ENCODE data around the gene EPS8L2.

The EPS8L2 gene

DNA sequence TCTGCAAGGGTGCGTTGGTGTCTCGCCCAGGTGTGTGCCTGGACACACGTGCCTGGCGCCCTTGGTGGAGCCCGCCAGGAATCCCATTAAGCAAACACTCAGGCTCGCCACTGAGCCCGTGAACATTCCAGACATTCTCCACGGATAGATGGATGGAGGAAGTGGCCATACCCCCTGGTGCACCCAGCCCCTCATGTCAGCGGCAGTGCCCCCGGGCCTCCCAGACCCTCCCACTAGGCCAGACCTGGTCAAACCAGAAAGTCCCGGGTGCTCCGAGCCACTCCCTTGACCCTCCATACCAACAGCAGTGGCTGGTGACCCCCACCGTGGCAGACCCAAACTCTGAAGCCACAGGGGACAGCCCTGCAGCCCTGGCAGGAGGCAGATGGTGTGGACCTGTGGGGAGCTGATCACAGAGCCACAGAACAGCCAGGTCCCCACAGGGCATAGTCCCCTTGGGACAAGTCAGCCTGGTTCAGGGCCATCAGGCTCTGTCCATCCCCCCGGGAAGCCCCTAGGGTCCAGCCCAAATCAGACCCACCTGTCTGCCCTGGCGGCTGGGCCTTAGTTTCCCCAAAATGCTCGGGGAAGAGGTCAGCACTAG, 1.9 kb downstream of the EPS8L2 start:
- Mint-ChIP-seq H3K36me3 (no peaks in the 10 kb centered on the region), H3K9me3 (no peaks in the 10 kb centered on the region), H3K4me1 (peaks cover 18% of the 10 kb centered on the region), H3K27ac (no peak overlapping the region), H3K4me3 (no peak overlapping the region)
- DNase-seq (ENCODE audit: low spot score in 2 of 2), result no peak
- ATAC-seq, result peak; percentile 6

DNA sequence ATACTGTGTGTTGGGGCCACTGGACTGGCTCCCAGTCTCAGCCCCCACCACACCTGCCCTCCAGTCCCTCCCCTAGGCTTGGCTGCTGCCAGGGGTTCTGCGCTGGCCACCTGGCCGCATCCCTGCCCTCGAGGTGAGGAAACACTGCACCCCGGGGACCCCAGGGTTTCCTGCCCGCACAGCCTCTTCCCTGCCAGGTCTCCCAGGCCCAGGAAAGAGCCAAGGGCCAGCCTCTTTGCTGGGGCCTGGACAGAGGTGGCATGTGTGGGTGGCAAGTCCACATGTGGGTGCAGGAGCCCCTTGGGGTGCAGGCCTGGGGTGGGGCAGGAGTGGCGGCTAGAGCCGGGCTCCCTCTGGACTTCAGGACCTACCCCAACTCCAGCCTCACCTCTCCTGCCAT, 2.5 kb downstream of the EPS8L2 start:
- no peaks in the 10 kb centered on the region for H3K36me3 Mint-ChIP-seq
- DNase-seq (ENCODE audit: low spot score in 2 of 2), result no peak
- ATAC-seq, result no peak
- H3K4me3 Mint-ChIP-seq, result no peak overlapping the region
- H3K4me1 Mint-ChIP-seq, result peaks cover 18% of the 10 kb centered on the region
- H3K27ac Mint-ChIP-seq, result no peak overlapping the region
- no peaks in the 10 kb centered on the region for H3K9me3 Mint-ChIP-seq

DNA sequence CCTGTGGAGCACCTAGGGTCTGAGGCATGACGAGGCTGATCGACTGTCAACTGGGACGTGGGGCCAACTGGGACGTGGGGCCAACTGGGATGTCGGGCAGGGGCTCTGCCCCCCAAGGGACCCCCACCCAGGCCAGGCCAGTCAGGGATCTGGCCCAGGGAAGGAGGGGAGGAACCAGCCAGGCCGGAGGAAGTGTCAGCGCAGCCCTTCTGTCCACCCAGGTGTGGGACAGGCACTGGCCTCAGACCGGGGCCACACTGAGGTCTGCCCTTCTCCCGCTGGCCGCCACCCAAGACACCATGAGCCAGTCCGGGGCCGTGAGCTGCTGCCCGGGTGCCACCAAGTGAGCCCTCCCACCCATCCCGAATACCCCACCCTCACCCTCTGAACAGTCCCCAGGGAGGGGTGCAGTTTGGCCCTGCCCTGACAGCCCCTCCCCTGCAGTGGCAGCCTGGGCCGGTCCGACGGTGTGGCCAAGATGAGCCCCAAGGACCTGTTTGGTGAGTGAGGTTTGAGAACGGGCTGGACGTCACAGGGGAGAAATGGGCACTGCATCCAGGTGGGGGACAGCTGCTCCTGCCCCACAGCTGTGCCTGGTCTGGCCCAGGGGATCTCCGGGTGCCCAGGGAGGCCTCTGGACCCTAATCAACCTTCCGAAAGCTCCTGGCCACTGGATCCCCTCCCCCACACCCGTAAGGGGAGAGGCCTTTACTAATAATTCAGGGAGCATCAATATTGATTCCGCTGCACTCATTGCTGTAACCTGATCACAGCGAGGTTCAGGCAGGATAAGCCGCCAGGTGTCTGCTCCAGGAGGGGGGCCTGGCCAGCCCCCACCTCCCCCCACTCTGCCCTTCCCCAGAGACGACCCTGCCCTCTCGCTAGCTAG, 3.3 kb downstream of the EPS8L2 start:
- ATAC-seq (no peak), DNase-seq (ENCODE audit: low spot score in 2 of 2) (no peak)
- H3K4me3 Mint-ChIP-seq, result no peak overlapping the region
- H3K36me3 Mint-ChIP-seq, result no peaks in the 10 kb centered on the region
- peaks cover 18% of the 10 kb centered on the region for H3K4me1 Mint-ChIP-seq
- H3K9me3 Mint-ChIP-seq, result no peaks in the 10 kb centered on the region
- no peak overlapping the region for H3K27ac Mint-ChIP-seq

DNA sequence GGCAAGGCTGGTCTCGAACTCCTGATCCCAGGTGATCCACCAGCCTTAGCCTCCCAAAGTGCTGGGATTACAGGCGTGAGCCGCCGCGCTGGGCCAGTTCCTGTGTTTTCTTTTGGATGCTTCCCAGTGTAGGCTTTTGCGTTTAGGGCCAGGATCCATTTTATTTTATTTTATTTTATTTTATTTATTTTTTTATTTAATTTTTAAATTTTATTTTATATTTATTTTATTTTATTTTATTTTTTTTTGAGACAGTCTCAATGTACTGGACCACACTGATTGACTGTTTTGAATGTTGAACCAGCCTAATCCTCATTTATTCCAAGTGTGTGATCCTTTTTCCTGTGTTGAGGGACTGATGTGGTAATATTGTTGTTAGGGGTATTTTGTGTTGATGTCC, 8.4 kb downstream of the EPS8L2 start:
- Mint-ChIP-seq H3K36me3 (no peaks in the 10 kb centered on the region), H3K4me3 (no peak overlapping the region), H3K4me1 (peaks cover 14% of the 10 kb centered on the region), H3K9me3 (no peaks in the 10 kb centered on the region), H3K27ac (no peak overlapping the region)
- DNase-seq (ENCODE audit: low spot score in 2 of 2), result no peak
- no peak for ATAC-seq

DNA sequence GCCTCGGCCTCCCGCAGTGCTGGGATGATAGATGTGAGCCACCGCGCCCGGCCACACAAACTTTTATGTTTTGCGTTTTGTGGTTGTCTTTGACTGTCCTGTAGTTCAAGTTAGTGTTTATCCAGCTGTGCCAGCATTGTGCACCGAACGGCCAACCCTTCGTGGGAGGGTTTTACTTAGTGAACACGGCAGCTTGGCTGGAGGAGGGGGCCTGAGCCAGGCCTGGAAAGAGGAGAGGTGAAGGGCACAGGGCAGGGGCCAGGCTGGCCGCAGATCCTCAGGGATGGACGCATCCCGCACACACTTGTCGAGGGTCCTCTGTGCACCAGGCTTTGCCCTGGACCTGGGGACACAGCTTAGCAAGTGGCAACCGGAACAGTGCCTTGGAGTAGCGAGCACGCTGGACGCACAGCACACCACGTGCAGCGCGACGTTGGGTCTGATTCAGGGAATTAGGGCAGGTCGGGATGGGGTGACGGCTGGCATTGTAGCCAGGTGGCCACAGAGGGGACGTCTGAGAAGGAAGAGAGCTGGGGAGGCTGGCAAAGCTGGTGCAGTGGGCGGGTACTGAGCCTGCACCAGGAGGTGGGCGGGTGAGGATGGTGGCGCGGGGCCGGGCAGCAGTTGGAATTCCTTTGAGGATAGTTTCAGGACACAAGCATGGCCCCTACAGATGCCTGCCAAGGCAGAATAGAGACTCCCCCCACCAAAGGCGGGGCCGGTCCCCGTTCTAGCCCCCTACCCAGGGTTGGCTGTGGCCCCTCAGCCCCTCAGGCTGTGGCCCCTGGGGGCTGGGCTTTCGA, 13.4 kb downstream of the EPS8L2 start:
- Mint-ChIP-seq H3K36me3 (peaks cover 5% of the 10 kb centered on the region), H3K9me3 (no peaks in the 10 kb centered on the region), H3K4me1 (peaks cover 14% of the 10 kb centered on the region), H3K27ac (no peak overlapping the region), H3K4me3 (peak overlapping the region; percentile 61)
- ATAC-seq (no peak), DNase-seq (ENCODE audit: low spot score in 2 of 2) (no peak)

DNA sequence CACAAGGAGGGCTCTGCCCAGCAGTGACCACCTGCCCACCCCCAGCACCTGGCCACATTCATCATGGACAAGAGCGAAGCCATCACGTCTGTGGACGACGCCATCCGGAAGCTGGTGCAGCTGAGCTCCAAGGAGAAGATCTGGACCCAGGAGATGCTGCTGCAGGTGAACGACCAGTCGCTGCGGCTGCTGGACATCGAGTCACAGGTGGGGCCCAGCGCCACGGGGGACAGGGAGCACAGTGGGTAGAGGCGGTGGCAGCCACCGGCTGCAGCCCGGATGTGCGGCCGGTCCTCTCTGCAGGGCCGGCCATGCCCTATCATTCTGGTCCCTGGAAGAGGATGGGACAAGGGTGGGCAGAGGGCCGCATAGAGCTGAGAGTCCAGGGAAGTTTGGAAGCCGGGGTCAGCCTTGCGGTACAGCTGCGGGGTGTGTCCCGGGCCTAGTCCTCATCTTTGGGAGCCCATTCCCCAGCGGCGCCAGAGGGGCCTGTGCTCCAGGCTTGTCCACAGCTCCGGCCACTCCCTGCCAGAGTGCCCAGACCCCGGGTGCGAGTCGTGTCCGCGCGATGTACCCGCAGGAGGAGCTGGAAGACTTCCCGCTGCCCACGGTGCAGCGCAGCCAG, 14.1 kb downstream of the EPS8L2 start:
- DNase-seq (ENCODE audit: low spot score in 2 of 2) (no peak), ATAC-seq (no peak)
- Mint-ChIP-seq H3K27ac (no peak overlapping the region), H3K36me3 (peaks cover 5% of the 10 kb centered on the region), H3K4me1 (peaks cover 18% of the 10 kb centered on the region), H3K4me3 (peak overlapping the region; percentile 61), H3K9me3 (no peaks in the 10 kb centered on the region)

DNA sequence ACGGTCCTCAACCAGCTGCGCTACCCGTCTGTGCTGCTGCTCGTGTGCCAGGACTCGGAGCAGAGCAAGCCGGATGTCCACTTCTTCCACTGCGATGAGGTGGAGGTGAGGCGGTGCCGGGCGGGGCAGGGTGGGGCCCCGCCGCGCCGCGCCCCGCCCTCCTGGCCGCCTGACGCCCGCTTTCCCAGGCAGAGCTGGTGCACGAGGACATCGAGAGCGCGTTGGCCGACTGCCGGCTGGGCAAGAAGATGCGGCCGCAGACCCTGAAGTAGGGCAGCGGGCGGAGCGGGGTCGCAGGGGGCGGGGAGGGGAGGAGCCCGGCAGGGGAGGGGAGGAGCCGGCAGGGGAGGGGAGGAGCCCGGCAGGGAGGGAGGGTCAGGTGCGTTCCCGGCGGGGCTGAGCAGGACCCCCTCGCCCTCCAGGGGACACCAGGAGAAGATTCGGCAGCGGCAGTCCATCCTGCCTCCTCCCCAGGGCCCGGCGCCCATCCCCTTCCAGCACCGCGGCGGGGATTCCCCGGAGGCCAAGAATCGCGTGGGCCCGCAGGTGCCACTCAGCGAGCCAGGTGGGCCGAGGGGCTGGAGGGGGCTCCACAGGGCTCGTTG, 14.7 kb downstream of the EPS8L2 start:
- peaks cover 18% of the 10 kb centered on the region for H3K4me1 Mint-ChIP-seq
- H3K27ac Mint-ChIP-seq, result no peak overlapping the region
- H3K4me3 Mint-ChIP-seq, result peak overlapping the region; percentile 61
- no peaks in the 10 kb centered on the region for H3K9me3 Mint-ChIP-seq
- ATAC-seq (peak; percentile 79), DNase-seq (ENCODE audit: low spot score in 2 of 2) (peak; percentile 67 to 71)
- H3K36me3 Mint-ChIP-seq, result peaks cover 5% of the 10 kb centered on the region

DNA sequence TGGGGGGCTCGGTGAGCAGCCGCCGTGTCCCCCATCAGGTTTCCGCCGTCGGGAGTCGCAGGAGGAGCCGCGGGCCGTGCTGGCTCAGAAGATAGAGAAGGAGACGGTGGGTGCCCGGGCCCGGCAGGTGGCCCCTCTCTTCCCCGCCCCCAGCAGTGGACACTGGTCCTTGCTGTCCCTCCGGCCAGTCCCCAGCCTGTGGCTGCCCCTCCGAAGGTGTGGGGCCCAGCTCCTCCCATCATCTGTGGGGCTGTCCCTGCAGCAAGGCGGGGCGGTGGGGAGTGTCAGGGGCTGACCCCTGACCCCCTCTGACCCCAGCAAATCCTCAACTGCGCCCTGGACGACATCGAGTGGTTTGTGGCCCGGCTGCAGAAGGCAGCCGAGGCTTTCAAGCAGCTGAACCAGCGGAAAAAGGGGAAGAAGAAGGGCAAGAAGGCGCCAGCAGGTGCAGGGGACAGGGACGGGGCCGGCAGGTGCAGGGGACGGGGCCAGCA, 15.3 kb downstream of the EPS8L2 start:
- Mint-ChIP-seq H3K4me1 (peaks cover 18% of the 10 kb centered on the region), H3K36me3 (peaks cover 5% of the 10 kb centered on the region), H3K4me3 (peak overlapping the region; percentile 61), H3K9me3 (no peaks in the 10 kb centered on the region), H3K27ac (no peak overlapping the region)
- no peak for ATAC-seq
- DNase-seq (ENCODE audit: low spot score in 2 of 2), result no peak

DNA sequence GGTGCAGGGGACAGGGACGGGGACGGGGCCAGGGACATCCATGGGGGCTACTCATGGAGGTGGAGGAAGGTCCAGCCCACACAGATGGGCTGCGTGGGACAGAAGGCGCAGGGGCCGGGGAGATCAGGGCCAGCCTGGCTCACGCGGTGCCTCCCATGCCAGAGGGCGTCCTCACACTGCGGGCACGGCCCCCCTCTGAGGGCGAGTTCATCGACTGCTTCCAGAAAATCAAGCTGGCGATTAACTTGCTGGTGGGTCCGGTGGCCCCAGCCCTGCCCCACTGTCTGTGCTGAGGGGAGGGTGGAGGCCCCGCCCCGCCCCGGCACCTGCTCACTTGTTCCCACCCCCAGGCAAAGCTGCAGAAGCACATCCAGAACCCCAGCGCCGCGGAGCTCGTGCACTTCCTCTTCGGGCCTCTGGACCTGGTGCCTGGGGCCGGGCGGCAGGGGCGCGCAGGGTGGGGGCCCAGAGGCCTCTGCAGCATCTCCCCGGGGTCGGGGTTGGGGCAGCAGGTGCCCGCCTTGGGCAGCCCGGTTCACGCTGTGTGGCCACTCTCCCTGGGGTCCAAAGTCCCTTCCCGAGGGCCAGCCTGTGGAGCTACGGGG, 15.8 kb downstream of the EPS8L2 start:
- peaks cover 22% of the 10 kb centered on the region for H3K4me1 Mint-ChIP-seq
- peak overlapping the region; percentile 61 for H3K4me3 Mint-ChIP-seq
- peak; percentile 38 for ATAC-seq
- H3K27ac Mint-ChIP-seq, result no peak overlapping the region
- no peaks in the 10 kb centered on the region for H3K9me3 Mint-ChIP-seq
- peaks cover 5% of the 10 kb centered on the region for H3K36me3 Mint-ChIP-seq
- DNase-seq (ENCODE audit: low spot score in 2 of 2), result peak in 1 of 2 donors; percentile 65

DNA sequence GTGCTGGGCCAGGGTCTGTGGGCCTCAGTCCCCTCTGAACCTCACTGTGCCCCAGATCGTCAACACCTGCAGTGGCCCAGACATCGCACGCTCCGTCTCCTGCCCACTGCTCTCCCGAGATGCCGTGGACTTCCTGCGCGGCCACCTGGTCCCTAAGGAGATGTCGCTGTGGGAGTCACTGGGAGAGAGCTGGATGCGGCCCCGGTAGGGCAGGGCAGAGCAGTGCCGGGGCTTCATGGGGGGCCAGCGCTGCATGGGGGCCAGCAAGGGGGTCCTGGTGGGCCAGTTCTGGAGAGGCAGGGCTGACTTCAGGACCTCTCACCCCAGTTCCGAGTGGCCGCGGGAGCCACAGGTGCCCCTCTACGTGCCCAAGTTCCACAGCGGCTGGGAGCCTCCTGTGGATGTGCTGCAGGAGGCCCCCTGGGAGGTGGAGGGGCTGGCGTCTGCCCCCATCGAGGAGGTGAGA, 16.3 kb downstream of the EPS8L2 start:
- Mint-ChIP-seq H3K36me3 (peaks cover 5% of the 10 kb centered on the region), H3K9me3 (no peaks in the 10 kb centered on the region), H3K4me3 (peak overlapping the region; percentile 61), H3K27ac (no peak overlapping the region), H3K4me1 (peaks cover 27% of the 10 kb centered on the region)
- no peak for ATAC-seq
- DNase-seq (ENCODE audit: low spot score in 2 of 2), result no peak

DNA sequence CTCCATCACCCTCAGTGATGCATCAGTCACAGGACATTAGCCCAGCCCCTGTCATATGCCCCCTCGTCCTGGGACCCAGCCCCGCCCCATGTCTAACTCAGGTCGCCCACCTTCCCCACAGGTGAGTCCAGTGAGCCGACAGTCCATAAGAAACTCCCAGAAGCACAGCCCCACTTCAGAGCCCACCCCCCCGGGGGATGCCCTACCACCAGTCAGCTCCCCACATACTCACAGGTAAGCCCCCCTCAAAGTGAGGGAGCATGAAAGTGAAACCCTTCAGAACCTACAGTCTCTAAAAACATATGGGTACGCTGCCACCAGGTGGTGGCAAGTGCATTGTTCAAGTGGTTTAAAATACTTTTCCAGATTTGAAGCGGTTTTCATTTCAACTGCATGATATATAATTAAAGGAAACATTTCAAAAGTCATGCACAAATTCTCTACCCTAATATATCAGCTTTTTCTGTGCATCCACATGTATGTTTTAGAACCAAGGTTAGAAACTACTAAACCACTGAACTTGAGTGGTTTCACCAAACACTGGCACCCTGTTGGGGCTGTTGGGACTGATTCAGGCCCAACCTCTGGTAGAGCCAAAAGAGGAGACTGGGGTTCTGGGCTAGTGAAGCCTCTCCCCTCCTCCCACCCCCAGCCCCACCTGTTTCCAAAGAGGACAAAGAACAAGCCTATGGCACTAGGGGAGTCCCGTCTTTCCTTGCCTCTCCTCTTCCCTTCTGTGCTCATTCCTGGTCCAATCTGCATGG, 17.3 kb downstream of the EPS8L2 start:
- Mint-ChIP-seq H3K4me3 (peak overlapping the region; percentile 68), H3K9me3 (no peaks in the 10 kb centered on the region), H3K36me3 (peaks cover 5% of the 10 kb centered on the region), H3K4me1 (peaks cover 27% of the 10 kb centered on the region), H3K27ac (peak overlapping the region; percentile 53)
- DNase-seq (ENCODE audit: low spot score in 2 of 2) (peak in 1 of 2 donors; percentile 62), ATAC-seq (peak; percentile 22)

DNA sequence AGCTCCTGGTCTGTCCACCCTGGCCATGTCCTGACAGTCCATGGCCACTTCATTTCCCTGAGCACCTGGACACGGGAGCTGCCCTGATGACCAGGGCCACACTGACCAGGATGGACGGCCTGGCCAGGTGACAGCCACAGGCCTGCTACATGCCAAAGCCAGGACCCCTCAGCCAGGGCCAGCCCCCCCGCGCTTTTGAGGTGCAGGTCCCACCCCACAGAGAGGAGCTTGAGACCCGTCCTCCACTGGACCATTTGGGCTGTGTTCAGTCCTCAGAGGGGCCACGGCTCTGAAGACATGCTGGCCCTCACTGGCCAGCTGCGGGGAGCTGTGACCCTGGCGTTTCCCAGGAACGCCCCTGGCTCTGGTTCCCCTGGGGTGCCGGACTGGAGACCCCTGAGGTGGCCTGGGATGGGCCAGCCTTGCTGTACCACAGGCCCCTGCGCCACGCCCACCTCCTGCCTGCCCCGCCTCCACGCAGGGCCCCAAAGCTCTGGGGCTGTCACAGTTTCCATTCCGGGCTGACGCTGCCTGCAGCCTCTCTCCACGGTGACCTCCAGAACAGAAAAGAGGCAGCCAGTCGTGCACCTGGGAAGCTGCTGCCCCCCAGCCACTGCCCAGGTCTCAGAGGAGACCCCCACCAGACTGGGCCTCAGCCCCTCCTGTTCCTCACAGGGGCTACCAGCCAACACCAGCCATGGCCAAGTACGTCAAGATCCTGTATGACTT, 18.2 kb downstream of the EPS8L2 start:
- H3K9me3 Mint-ChIP-seq, result no peaks in the 10 kb centered on the region
- no peak for ATAC-seq
- H3K4me3 Mint-ChIP-seq, result peak overlapping the region; percentile 73
- H3K27ac Mint-ChIP-seq, result no peak overlapping the region
- no peak for DNase-seq (ENCODE audit: low spot score in 2 of 2)
- H3K36me3 Mint-ChIP-seq, result peaks cover 5% of the 10 kb centered on the region
- H3K4me1 Mint-ChIP-seq, result peaks cover 27% of the 10 kb centered on the region

DNA sequence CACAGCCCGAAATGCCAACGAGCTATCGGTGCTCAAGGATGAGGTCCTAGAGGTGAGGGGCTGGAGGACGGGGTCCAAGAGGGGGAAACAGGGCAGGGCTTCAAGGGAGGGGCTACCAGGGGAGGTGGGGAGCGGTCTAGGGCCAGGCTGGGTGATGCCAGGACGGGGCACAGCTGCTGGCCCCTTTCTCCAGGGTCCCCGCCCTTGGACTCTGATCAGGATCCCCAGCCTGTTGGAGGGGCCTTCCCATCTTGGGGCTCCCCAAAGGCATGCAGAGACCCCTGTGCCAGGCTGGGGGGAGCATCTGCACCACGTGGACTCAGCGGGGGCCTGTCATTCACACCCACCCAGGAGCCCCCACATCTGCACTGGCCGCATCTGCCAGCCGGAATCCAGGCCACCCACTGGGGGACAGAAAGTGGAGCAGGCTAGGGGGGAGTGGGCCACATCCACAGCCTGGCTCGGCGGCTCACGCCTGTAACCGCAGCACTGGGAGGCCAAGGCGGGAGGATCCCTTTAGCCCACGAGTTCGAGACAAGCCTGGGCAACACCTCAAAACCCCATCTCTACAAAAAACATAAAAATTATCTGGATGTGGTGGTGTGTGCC, 18.9 kb downstream of the EPS8L2 start:
- ATAC-seq (no peak), DNase-seq (ENCODE audit: low spot score in 2 of 2) (no peak)
- H3K4me1 Mint-ChIP-seq, result peaks cover 27% of the 10 kb centered on the region
- H3K9me3 Mint-ChIP-seq, result no peaks in the 10 kb centered on the region
- peak overlapping the region; percentile 61 for H3K27ac Mint-ChIP-seq
- H3K36me3 Mint-ChIP-seq, result peaks cover 5% of the 10 kb centered on the region
- H3K4me3 Mint-ChIP-seq, result peak overlapping the region; percentile 73
